ENCODE data around the gene PLK4. TPM values are rescaled to one million over a fixed set of nuclear protein-coding genes. Genes with fewer than 3 reads are reported as not detected.

Gene PLK4
- 10 to 100 TPM; 40.1 to 40.8 TPM for total RNA-seq

DNA sequence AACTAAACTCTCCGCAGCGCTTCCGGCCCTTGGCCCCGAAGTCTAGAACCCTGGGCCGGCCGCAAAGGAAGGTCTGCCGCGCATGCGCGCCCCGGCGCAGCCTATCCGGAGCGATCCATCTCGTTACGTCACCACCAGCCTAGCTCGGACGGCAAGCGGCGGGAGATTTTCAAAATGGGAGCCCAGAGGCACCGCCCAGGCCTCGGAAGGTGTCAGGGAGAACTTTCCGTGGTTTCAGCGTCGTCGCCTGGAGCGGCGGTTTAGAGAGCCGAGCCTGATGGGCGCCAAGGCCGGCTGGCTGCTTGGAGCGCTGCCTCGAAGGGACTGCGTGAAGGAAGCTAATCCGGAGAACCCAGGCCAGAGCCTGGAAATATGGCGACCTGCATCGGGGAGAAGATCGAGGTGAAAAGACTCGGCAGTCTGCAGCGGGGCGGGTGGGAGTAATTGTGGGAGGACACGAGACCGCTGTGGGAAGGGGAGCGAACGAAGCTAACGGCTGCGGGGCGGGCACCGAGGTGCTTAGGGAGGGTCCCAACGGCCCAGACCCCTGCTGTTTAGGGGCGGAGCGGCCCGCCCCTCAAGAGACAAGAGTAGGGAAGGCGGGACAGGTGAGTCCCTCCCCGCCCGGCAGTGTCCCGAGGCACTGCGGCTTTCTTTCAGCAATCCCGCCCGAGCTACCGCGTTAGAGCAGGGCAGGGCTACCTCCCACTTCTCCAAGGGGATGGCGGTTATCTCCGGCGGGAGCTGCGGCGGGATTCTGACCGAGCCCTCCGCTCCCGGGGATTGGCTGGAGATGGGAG, at the start of gene PLK4:
PLK4 (plus strand) TSS at position 131 of the 800 bp plus-strand sequence; CDS start at position 373, 242 bp downstream.

Other genes with a start within 250 kb of the PLK4 start
- gene INTU, start 247.9 kb upstream of the PLK4 start, total RNA-seq: not detected
- not detected for gene SLC25A31, start 150.5 kb upstream of the PLK4 start, total RNA-seq
- gene HSPA4L, start 98.6 kb upstream of the PLK4 start, total RNA-seq: under 1 TPM; 0.30 to 0.31 TPM
- gene MFSD8, start 84.3 kb downstream of the PLK4 start, total RNA-seq: 10 to 100 TPM; 20.0 to 21.3 TPM
- 10 to 100 TPM; 26.4 to 26.8 TPM for gene ABHD18, start 84.5 kb downstream of the PLK4 start, total RNA-seq
- 10 to 100 TPM; 15.3 to 16.8 TPM for gene LARP1B, start 180.4 kb downstream of the PLK4 start, total RNA-seq

Measured in activated naive CD4-positive, alpha-beta T cell treated with anti-CD3 and anti-CD28 coated beads, Interleukin-2, amount 10 ng/mL, durations not matched to agents 5 hours and 36 hours (primary cell).